GM12878 (cell line): ENCODE measurements around the gene C5. TPM values are rescaled to one million over a fixed set of nuclear protein-coding genes. Genes with fewer than 3 reads are reported as not detected.

Experiments used
- BHLHE40 ChIP-seq, 2 experiments: fragments of 450-650 bp in 1 of 2; IDR thresholded peaks; 2 replicates each; pipeline ENCODE4 v1.6.1; 2011 to 2017; ENCODE audit warnings: low read depth in 2 of 2, borderline replicate concordance in 1 of 2, improper control_type of control experiment in 1 of 2, low read length in 1 of 2, mild to moderate bottlenecking in 1 of 2
- CBX3 ChIP-seq: fragments of 200-600 bp; sonication (generic); IDR thresholded peaks from 2 replicates; pipeline ENCODE4 v1.6.1; 2016; ENCODE audit warnings: low read depth, borderline replicate concordance
- CHD2 ChIP-seq: IDR thresholded peaks from 2 replicates; pipeline ENCODE4 v1.6.1; 2011; ENCODE audit warnings: low read depth, low read length, improper control_type of control experiment, borderline replicate concordance
- HDAC2 ChIP-seq: fragments of 200-600 bp; sonication (generic); IDR thresholded peaks from 2 replicates; pipeline ENCODE4 v1.6.1; 2017
- HDGF ChIP-seq: fragments of 450-650 bp; IDR thresholded peaks from 2 replicates; pipeline ENCODE4 v1.6.1; 2016; ENCODE audit warnings: antibody characterized with exemption
- IRF5 ChIP-seq: fragments of 450-650 bp; IDR thresholded peaks from 2 replicates; pipeline ENCODE4 v1.6.1; 2017; ENCODE audit warnings: borderline replicate concordance
- MEF2B ChIP-seq: fragments of 450-650 bp; IDR thresholded peaks from 2 replicates; pipeline ENCODE4 v1.6.1; 2018; ENCODE audit warnings: mild to moderate bottlenecking, moderate library complexity; ENCODE audit not compliant: partially characterized antibody, poor library complexity, severe bottlenecking
- NBN ChIP-seq: fragments of 450-650 bp; IDR thresholded peaks from 2 replicates; pipeline ENCODE4 v1.6.1; 2016
- NFYA ChIP-seq: IDR thresholded peaks from 2 replicates; pipeline ENCODE4 v1.6.1; 2011; ENCODE audit warnings: low read depth, mild to moderate bottlenecking, low read length, improper control_type of control experiment, borderline replicate concordance
- NFYB ChIP-seq: IDR thresholded peaks from 2 replicates; pipeline ENCODE4 v1.6.1; 2011; ENCODE audit warnings: low read depth, mild to moderate bottlenecking, low read length, improper control_type of control experiment, moderate library complexity; ENCODE audit not compliant: insufficient read depth
- NR2C1 ChIP-seq: fragments of 450-650 bp; IDR thresholded peaks from 2 replicates; pipeline ENCODE4 v1.6.1; 2017; ENCODE audit warnings: antibody characterized with exemption, mild to moderate bottlenecking, moderate library complexity
- POU2F2 ChIP-seq: IDR thresholded peaks from 3 replicates; pipeline ENCODE4 v1.6.1; 2011; ENCODE audit warnings: low read depth, mild to moderate bottlenecking, low read length, borderline replicate concordance
- SKIL ChIP-seq: fragments of 450-650 bp; IDR thresholded peaks from 2 replicates; pipeline ENCODE4 v1.6.1; 2017; ENCODE audit warnings: mild to moderate bottlenecking, low read depth, inconsistent platforms; ENCODE audit not compliant: poor library complexity, severe bottlenecking
- SMAD5 ChIP-seq: IDR thresholded peaks from 2 replicates; pipeline ENCODE4 v1.6.1; 2016; ENCODE audit warnings: antibody characterized with exemption, low read depth
- TCF3 ChIP-seq: IDR thresholded peaks from 2 replicates; pipeline ENCODE4 v1.6.1; 2012; ENCODE audit warnings: low read depth, mild to moderate bottlenecking, low read length, borderline replicate concordance; ENCODE audit not compliant: insufficient read depth
- WRNIP1 ChIP-seq: IDR thresholded peaks from 2 replicates; pipeline ENCODE4 v1.6.1; 2011; ENCODE audit warnings: low read depth, low read length, improper control_type of control experiment, borderline replicate concordance
- ZBTB40 ChIP-seq: fragments of 450-650 bp; IDR thresholded peaks from 2 replicates; pipeline ENCODE4 v1.6.1; 2016; ENCODE audit warnings: mild to moderate bottlenecking, moderate library complexity, borderline replicate concordance
- ZNF24 ChIP-seq: fragments of 450-650 bp; IDR thresholded peaks from 2 replicates; pipeline ENCODE4 v1.6.1; 2017; ENCODE audit warnings: antibody characterized with exemption, mild to moderate bottlenecking
- polyA plus RNA-seq, 11 experiments: library from polyadenylated mRNA; depleted of rRNA in 4 of 11; unstranded in 6 of 11; stranded (reverse) in 5 of 11; fragments of >200 nt; fragmentation: Nextera tagmentation in 4 of 11; fragmentation: Illumina TruSeq in 1 of 11; extraction: Ambion mirVana in 4 of 11; extraction: Trizol in 1 of 11; gene quantifications; 1 replicate in 1 of 11; 2 replicates in 10 of 11; pipeline versions ENCODE4 v1.2.1 to v1.2.3, GENCODE V29; 2011 to 2016; ENCODE audit warnings: inconsistent platforms in 2 of 11, missing spikeins in 2 of 11, low read depth in 1 of 11
- total RNA-seq, 4 experiments: library from RNA; depleted of rRNA in 3 of 4; stranded (reverse); fragments of >200 nt in 3 of 4; fragmentation: Illumina TruSeq in 1 of 4; extraction: Trizol in 1 of 4; gene quantifications; 2 replicates each; pipeline versions ENCODE4 v1.2.1 to v1.2.3, GENCODE V29; 2013 to 2021
- TF ChIP-seq, protein P1 (sequence below): fragments of 450-650 bp; IDR thresholded peaks from 2 replicates; pipeline ENCODE4 v1.6.1; 2017; ENCODE audit warnings: antibody characterized with exemption, mild to moderate bottlenecking, moderate library complexity

The C5 gene
- total and polyA plus RNA-seq, 10 of the 15 experiments (the other 5 are each of a cell fraction or from before 2014, with no cell fraction given), result 0.39 to 2.2 (median 1.2) TPM

DNA sequence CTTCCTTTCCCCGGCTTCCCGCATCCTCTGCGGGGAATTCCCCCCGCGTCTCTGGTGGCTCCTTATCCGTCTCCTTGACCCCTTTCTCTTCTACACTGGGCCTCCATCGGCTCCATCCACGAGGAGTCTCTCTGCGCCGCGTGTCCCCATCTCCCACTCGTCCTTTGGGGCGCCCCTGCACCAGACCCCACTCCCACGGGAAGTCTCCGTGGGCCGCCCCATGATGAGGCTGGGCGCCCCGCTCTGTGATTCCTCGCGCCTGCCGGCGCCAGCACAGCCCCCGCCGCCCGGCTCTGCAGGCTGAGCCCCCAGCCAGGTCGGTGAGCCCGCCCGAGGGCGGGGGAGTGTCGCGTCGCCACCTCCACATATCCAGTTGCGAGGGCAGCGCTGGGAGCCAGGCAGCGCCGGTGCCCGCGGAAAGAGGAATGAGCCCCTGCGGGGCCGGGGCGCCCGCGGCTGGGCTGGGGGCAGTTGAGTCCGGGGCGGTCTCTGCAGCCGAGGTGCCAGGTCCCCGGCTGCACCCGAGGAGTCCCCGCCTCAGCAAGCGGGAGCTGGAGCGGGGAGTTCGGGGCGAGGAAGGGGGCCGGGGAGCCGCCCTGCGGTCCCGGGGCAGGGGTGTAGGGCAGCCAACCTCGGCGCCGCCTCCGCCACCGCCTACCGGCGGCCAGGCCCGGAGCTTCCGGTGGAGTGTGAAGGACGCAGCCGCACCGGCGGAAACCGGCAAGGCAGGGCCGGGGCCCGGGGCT lies 121.4 kb downstream of the C5 start (continued):
- no peak for TF ChIP-seq TCF3
- no peak for TF ChIP-seq WRNIP1
- TF ChIP-seq NFYA, result no peak
- peak in 1 of 2 experiments; percentile 61; a peak in 3 of 4 replicates for TF ChIP-seq BHLHE40 (IDR thresholded peaks at IDR 0.05; ENCODE audit: borderline replicate concordance in 1 of 2, low read depth in 2 of 2, low read length in 1 of 2)
- no peak for TF ChIP-seq HDAC2
- no peak for TF ChIP-seq MEF2B
- TF ChIP-seq NFYB, result no peak
- TF ChIP-seq ZNF24, result no peak
- TF ChIP-seq ZBTB40, result no peak
- TF ChIP-seq SKIL, result no peak
- no peak for TF ChIP-seq IRF5
- TF ChIP-seq SMAD5, result peak; percentile 39; the same call in 1 of the 2 replicates
- TF ChIP-seq, protein P1, sequence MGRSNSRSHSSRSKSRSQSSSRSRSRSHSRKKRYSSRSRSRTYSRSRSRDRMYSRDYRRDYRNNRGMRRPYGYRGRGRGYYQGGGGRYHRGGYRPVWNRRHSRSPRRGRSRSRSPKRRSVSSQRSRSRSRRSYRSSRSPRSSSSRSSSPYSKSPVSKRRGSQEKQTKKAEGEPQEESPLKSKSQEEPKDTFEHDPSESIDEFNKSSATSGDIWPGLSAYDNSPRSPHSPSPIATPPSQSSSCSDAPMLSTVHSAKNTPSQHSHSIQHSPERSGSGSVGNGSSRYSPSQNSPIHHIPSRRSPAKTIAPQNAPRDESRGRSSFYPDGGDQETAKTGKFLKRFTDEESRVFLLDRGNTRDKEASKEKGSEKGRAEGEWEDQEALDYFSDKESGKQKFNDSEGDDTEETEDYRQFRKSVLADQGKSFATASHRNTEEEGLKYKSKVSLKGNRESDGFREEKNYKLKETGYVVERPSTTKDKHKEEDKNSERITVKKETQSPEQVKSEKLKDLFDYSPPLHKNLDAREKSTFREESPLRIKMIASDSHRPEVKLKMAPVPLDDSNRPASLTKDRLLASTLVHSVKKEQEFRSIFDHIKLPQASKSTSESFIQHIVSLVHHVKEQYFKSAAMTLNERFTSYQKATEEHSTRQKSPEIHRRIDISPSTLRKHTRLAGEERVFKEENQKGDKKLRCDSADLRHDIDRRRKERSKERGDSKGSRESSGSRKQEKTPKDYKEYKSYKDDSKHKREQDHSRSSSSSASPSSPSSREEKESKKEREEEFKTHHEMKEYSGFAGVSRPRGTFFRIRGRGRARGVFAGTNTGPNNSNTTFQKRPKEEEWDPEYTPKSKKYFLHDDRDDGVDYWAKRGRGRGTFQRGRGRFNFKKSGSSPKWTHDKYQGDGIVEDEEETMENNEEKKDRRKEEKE, result no peak
- TF ChIP-seq POU2F2, result peak; percentile 24; the same call in 1 of the 3 replicates
- TF ChIP-seq CBX3, result no peak
- TF ChIP-seq HDGF, result 0 out of 2 replicates have a peak, but pooled peaks have one; percentile 36
- peak; percentile 53; the same call in 1 of the 2 replicates for TF ChIP-seq NBN
- TF ChIP-seq NR2C1, result no peak
- peak; percentile 41; the same call in 1 of the 2 replicates for TF ChIP-seq CHD2
